ENCODE measurements around the gene AKAP6.
"Not testable (repeated sequence)": the region's sequence is repeated elsewhere in the genome, so short reads cannot be mapped to it uniquely, and the experiment has no call there.

Gene AKAP6

DNA sequence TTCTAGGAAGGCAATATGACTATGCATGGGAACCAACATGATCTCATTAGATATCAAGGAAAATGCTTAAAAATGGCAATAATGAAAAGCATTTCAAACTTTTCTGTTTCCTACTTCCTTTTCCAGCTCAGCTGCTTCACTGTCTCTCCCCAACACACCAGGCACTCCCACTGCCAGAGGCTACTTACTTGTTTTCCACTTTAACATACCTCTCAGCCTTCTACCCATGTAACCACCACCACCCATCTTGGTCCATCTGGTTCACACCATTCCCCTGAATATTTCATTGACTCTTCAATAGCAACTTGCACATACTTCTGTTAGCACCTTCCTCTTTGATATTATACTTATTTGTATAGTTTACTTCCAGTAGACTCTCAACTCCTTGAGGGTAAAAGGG lies 441.3 kb downstream of the AKAP6 start:
- TF ChIP-seq, protein P1, sequence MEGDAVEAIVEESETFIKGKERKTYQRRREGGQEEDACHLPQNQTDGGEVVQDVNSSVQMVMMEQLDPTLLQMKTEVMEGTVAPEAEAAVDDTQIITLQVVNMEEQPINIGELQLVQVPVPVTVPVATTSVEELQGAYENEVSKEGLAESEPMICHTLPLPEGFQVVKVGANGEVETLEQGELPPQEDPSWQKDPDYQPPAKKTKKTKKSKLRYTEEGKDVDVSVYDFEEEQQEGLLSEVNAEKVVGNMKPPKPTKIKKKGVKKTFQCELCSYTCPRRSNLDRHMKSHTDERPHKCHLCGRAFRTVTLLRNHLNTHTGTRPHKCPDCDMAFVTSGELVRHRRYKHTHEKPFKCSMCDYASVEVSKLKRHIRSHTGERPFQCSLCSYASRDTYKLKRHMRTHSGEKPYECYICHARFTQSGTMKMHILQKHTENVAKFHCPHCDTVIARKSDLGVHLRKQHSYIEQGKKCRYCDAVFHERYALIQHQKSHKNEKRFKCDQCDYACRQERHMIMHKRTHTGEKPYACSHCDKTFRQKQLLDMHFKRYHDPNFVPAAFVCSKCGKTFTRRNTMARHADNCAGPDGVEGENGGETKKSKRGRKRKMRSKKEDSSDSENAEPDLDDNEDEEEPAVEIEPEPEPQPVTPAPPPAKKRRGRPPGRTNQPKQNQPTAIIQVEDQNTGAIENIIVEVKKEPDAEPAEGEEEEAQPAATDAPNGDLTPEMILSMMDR (IDR thresholded peaks at IDR 0.05; ENCODE audit: low read depth, low read length, missing control alignments), result no peak
- no peak for DNase-seq (ENCODE audit: low read depth)
- H3K4me3 ChIP-seq (ENCODE audit: low read depth, low read length), result no peak overlapping the region

DNA sequence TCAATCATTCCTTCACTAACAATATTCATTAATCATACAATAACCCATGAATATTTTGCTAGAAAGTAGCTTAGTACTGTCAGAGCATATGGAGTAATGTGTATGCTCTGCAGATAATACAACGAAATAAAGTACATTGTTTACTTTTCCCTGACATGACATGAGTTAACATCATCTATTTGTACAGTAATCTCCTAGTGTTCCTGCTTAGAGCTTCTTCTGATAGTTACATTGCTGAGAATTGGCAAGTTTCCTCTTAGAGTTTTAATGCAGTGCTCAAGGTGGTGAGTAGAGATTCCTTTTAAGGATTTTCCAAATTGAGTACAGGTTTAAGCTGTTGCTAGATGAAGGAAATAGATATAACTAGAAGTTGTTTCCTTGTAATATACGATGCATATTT lies 445.1 kb downstream of the AKAP6 start:
- DNase-seq (ENCODE audit: low read depth), result no peak
- TF ChIP-seq, protein P1 (IDR thresholded peaks at IDR 0.05; ENCODE audit: low read depth, low read length, missing control alignments), result no peak
- H3K4me3 ChIP-seq (ENCODE audit: low read depth, low read length), result no peak overlapping the region

DNA sequence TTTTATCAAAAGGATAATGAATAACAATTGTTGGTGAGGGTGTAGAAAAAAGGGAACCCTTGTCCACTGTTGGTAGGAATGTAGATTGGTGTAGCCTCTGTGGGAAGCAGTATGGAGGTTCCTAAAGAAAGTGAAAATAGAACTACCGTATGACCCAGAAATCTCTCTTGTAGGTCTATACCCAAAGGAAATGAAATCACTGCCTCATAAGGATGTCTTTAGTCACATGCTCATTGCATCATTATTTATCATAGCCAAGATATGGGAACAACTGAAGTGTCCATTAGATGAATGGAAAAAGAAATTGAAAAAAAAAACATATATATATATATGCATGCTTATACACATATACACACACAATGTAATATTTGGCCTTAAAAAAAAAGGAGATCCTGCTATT lies 450.7 kb downstream of the AKAP6 start:
- TF ChIP-seq, protein P1 (IDR thresholded peaks at IDR 0.05; ENCODE audit: low read depth, low read length, missing control alignments), result no peak
- no peak for DNase-seq (ENCODE audit: low read depth)
- no peak overlapping the region for H3K4me3 ChIP-seq (ENCODE audit: low read depth, low read length)

DNA sequence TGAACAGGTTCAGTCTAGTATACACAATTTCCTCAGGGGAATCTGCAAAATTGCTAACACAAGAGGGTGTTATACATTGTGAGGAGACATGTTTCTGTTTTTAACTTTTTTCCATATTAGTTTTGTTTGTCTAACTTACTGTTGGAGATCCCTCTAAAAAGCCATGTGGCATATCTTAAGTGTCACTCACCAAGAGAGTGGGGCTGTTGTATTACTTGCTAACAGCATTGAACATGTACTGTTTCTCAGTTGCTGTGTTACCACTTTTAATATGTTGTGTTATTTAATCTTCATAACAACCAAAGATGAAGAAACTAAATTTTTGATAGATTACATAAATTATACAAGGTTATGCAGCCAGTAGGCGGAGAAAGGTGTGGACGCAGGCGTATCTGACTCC lies 455.3 kb downstream of the AKAP6 start:
- TF ChIP-seq, protein P1 (IDR thresholded peaks at IDR 0.05; ENCODE audit: low read depth, low read length, missing control alignments), result no peak
- DNase-seq (ENCODE audit: low read depth), result no peak
- H3K4me3 ChIP-seq (ENCODE audit: low read depth, low read length), result no peak overlapping the region

DNA sequence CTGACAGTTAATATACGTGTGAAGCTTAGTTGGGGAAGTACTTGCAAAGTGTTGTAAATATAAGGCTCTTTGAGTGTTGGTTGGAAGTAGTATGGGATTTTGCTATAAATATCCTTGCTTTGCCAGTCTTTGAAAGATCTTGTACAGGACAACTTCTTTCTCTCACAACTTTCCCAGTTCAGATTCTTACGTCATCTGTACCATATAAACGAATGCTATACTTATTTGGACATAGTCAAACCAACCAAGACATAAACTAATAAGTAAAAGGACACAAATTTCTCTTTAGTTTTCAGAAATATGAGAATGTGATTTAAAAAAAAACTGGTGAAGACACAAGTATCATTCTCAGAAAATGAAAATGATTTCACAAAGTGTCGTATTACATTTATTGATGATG lies 456.5 kb downstream of the AKAP6 start:
- TF ChIP-seq, protein P1 (IDR thresholded peaks at IDR 0.05; ENCODE audit: low read depth, low read length, missing control alignments), result no peak
- no peak for DNase-seq (ENCODE audit: low read depth)
- no peak overlapping the region for H3K4me3 ChIP-seq (ENCODE audit: low read depth, low read length)

DNA sequence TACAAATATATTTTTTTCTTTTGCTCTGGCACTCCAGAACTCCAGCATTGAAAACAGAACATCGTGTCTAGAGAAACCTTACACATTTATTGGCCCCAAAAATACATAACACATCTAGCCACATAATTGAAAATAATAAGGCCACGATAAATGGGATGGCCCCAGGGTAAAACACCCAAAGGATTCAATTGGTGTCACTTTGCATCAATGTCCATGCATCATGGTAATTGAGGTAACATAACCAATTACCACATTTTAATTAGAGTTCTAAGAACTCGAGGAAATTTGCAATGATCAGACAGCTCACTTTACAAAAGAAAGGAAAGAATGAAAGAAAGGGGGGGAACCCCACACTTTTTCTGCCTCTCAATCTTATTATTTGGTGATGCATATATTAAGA lies 457.8 kb downstream of the AKAP6 start:
- TF ChIP-seq, protein P1 (IDR thresholded peaks at IDR 0.05; ENCODE audit: low read depth, low read length, missing control alignments), result no peak
- no peak for DNase-seq (ENCODE audit: low read depth)
- no peak overlapping the region for H3K4me3 ChIP-seq (ENCODE audit: low read depth, low read length)

DNA sequence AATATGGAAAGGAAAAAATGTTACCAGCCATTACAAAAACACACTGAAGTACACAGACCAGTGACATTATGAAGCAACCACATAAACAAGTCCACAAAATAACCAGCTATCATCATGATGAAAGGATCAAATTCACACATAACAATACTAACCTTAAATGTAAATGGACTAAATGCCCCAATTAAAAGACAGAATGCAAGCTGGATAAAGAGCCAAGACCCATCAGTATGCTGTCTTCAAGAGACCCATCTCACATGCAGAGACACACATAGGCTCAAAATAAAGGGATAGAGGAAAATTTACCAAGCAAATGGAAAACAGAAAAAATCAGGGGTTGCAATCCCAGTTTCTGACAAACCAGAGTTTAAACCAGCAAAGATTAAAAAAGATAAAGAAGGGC lies 463.9 kb downstream of the AKAP6 start:
- DNase-seq (ENCODE audit: low read depth); H3K4me3 ChIP-seq (ENCODE audit: low read depth, low read length): not testable (repeated sequence)

DNA sequence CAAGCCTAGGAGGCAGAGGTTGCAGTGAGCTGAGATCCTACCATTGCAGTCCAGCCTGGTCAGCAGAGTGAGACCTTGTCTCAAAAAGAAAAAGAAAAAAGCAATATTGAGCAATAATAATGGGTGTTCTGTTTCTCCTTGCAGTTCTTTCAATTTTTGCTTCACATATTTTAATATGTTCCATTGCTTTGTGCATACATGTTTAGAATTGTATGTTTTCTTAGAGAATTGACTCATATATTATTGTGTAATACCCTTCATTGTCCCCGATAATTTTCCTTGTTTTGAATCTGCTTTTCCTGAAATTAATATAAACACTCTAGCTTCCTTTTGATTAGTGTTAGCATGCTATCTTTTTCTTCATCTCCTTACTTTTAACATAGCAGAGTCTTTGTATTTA lies 471.2 kb downstream of the AKAP6 start:
- no peak overlapping the region for H3K4me3 ChIP-seq (ENCODE audit: low read depth, low read length)
- no peak for DNase-seq (ENCODE audit: low read depth)
- TF ChIP-seq, protein P1 (IDR thresholded peaks at IDR 0.05; ENCODE audit: low read depth, low read length, missing control alignments), result no peak

All from GM12864 (cell line).